ELR (cell line): Measurements from ENCODE around the gene RUNX1.

ENCODE experiments used
- DNase-seq: peaks from one replicate; pipeline ENCODE4 v3.0.0-alpha.2; 2015; ENCODE audit warnings: low read depth

The RUNX1 gene

DNA sequence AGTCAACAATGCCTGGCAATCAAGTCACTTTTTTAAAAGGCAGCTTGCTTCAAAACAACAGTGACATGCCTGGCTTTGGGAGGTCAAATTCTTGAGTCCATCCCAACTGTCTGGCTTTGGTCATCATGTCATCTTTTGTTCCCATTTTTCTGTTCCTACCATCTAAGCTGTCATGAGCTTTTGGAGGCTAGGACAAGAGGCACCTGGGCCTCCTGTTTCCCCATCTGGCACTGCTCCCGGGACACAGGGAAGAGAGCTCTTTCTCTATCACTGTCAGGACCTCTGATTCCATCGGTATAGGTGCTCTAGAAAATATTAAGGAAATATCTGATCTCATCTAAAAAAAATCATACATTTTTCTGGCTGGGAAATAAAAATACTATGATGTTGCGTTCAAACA lies 224.0 kb downstream of the RUNX1 start:
- DNase-seq = no peak

DNA sequence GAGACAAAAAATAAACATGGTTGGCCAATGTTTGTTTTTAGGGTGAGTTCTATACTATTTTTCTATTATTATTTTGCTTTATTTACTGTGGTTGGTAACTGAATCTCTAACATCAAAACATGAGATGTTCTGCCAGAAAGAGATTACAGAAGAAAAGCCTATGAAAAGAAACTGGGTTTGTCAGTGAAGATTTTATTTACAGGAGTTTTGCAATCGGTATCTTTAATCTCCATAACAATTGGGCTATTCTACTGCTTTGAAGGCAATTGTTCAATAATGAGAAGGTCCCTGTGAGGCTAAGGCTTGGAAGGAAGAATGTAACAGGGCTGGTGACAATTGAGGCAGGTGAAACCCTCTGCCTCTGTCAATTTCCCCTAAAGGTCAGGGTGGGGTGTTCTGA lies 224.8 kb downstream of the RUNX1 start:
- no peak for DNase-seq

DNA sequence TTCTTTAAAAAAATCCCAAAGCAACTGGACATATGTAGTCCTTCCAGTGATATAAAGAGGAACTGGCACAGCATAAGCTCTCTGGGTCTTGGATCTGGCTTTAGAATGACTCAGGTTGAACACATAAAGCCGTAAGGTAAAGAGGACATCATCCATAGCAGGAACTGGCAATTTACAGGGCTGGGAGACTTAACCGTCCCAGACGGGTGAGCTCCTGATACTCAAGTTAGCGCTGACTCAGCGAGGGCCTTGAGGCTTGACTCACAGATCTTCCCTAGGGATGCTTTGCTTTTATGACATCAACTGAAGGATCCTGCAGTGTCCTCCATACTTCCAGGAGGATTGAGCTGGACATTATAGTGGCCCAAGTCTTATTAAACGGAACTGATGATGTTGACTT lies 226.2 kb downstream of the RUNX1 start:
- peak; percentile 70 for DNase-seq

DNA sequence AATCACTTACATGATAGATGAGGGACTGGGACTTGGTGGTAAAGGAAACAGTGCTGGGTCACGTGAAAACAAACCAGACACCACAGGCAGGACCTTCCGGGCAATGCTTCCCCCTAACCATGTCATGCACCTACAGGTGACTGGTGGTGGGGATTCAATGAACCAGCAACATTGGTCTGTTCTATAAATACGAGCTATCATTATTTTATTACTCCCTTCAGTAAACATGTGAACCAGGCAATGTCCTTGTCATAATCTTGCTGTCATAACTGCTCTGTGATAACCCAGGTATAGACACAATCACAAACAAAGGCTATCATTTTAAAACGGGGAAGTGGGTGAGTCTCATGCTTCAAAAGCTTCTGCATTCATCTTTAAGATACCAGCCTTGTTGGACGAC lies 226.9 kb downstream of the RUNX1 start:
- DNase-seq = no peak

DNA sequence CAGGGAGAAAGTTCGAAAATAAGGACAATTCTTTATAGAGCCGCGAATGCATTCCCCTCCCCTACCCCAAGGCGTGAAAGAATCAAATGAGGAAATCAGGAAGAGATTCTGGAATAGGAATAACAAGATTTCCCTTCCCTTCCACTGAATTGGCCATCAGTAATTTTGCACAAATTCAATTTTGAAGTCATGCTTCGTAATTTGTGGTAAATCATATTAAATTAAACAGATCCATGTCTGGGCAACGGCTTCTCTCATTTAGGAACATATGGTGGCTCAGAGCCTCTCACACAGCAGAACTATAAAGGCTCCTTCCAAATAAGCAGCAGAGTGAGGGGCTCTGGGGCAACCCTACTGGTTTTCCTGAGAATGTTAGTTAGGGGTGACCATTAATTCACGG lies 227.4 kb downstream of the RUNX1 start:
- DNase-seq = no peak

DNA sequence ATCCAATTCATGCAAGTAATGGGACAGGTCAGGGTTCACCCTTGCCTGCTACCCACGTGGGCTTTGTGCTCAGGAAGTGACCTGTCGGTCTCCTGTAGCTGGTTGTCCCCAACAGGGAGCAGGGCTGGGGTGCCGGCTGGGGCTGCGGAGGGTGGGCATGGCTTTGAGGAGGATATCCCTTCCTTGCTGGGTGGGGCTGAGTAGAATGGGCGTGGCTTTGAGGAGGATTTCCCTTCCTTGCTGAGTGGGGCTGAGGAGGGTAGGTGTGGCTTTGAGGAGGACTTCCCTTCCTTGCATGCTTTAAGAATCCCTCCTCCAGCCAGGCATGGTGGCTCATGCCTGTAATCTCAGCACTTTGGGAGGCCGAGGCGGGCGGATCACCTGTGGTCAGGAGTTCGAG lies 229.1 kb downstream of the RUNX1 start:
- DNase-seq = no peak

DNA sequence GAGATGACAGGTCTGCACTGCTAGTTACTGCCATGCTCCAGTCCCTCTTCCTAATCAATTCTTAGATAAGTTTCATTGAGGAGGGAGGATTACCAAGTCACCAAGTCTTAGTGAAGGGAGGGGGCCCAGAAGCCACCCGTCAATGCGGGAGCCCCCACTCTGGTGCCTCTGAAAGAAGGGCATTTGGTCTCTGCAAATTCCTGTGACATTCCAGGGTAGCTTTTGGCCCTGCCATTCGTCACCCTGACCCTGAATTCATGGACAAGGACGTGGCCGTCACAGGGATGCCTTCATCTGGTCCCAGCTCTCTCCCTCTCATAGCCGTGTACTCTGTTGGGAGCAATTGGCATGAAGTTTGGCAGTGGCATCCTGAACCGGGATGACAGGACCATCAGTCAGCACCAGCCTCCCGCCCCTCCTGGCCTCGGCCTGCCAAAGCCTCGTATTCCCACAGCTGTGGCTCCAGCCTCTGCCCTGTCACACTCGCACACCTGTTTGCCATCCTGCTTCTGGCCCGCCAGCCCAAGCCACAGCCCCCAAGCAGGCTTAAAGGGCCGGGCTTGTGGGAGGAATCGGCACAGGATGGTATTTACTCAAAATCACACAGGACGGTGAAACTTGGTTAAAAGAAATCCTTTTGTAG lies 229.6 kb downstream of the RUNX1 start:
- no peak for DNase-seq

DNA sequence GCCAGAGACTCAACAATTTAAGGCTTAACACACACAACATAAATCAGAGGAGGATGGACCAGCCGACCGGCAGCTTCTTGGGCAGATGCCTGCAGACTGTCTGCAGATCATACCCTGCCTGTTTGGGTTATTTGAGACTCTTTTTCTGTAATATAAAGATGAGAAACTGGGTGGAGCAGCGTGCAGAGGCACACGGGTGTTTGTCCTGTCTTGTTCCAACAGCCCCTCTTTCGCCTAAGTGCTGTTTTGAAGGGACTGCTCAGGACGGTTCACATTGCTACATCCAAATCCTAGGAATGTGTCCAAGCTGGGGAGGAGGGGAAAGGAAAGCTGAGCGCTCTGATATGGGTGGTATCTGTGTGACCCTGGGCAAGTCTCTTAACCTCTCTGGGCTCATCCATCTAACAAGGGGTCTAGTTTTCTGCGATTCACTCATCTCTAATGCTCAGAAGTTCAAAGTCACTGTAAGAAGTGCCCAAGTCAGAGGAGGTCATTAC lies 230.4 kb downstream of the RUNX1 start:
- no peak for DNase-seq

DNA sequence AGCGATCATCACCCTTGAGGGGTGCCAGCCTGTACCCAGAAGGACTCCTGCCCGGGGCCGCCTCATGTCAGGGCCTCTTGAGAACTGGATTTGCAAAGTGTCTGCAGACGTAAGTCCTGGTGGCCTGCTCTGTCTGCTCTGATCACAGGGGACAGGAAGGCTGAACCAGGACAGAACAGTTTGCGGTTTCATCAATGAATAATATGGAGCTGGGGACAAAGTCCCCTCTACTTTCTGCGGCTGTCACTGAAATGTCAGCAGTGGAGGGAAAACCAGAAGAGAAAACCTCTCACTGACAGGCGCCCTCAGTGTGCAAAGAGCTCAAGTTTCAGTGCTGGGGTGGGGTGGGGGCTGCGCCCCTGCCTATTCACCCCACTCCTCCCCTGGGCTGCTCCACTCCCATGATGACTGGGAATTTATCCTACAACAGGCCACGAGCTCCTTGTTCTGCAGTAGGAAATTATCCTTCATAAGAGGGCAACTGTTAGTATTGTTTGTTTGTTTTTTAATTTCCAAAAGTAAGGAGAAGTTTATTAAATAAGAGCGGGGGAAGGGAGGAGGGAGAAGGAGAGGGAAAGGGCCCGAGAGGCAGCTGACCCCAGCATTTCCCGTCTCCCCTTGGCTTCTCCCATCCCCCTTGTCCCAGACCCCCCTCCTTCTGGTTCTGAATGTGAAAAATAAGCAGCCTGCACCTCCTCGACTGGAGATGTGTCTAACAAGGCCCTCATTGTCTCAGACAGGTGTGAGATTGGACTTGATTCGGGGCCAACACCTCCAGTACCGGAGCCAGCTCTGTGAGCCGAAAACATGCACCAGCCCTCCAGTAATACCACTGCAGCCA lies 231.1 kb downstream of the RUNX1 start:
- DNase-seq = no peak

DNA sequence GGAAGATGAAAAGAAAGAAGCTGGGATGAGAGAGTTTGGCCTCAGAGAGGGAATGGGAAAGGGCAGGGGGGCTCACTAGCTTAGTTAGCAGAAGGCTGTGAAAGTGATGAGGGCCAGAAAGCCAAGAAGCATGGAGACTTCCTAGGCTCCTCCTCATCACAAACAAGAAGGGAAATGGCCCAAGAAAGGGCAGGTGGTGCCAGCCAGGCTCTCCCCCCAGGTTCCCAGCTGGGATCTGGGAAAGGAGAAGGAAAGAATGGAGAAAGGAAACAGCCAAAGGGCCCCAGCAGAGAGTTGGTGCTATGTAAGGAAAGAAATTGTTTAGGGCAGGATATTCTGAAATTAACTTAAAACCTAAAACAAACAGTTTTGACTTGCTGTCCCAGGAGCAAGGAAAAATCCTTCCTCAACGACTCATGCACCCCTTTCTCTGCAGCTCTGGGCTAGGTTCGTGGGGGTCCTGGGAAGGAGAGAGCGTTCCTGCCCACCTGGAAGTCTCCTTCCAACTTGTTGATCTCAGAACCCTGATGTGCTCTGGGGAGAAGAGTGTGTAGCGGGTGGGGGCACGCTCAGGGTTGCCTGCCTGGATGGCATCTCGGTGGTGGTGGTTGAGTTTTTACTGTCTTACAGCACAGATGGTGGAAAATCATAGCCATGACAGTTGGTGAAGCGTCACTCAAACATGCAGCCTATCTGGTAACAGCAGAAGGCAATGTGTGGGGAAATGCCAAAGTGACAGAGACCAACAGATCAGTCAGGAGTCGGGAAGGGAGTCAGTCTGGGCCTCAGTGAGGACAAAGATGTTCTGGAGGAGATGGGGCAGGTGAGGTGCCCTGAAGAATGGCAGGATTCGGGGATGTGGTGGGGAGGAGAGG lies 233.0 kb downstream of the RUNX1 start:
- peak; percentile 20 for DNase-seq

DNA sequence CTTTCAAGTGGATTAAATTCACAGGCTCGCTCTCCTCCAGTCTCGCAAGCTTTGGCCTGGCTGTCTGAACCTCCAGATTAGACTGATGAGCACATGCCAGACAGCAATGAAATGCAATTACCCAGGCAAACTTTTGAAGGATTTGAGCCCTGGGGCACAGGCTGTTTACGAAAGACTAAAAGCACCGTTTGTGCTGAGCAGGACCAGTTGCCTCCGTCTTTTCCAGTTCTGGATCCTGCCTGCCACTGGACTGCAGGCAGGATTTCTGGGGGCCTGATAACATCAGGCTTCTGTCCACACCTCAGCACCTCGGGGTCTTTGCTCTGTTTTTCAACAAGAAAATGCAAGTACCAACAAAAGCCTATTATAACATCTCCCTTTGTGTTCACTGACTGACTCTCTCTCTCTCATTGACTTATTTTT lies 234.6 kb downstream of the RUNX1 start:
- no peak for DNase-seq

DNA sequence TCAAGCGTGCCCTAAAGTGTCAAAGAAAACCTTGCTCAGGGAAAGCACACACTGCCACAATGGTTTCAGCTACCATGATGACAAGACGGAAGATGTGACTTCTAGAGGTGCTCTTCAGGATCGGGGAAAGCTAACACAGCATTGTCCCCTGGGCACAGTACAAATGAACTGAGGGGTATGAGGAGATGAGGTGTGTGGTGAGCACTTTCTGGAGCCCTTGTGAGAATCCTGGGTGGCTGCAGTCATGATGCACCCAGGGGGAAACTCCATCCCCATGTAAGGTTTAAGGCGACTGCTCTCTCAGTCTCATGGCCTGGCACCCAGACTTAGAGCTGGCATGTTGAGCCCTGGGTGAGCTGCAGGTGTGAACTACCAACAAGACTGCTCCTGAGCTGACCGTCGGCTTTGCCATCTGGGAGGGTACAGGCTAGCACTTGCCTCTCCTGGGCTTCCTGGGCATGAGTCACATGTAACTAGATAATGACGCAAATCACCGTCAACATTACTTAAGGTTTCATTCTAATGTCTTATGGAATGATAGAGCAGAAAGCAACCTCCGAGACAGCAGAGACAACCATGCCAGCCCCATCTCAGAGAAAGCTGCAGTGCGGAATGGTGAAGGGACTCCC lies 235.7 kb downstream of the RUNX1 start:
- DNase-seq = peak; percentile 89

DNA sequence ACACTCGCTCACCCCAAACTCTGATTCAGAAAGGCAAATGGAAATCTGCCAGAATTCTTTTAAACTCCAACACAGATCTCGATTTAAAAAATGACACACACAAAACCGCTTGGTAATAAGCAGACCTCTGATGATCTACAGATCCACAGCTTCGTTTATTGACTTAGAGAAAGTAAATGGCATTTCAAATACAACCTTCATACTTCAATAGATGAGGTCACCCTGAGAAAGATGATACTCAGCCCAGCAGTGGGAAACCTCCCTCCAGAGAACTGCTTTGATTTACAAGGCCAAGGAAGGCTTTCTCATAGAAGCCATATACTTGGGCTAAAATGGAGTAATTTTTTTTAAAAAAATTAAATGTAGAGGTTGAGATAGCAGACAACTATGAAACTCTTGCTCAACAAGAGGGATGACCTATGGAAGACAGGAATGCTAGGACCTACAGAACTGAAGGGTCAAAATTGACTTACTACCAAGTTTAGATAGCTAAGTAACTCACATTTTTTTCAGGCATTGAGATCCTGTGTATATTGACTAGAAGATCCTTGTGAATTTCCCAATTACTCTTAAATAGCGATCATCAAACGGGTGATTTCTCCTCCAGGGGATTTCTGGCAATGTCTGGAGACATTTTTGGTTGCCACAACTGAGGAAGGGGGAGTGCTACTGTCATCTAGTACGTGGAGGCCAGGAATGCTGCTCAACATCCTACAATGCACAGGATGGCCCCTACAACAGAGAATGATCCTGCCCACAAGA lies 236.4 kb downstream of the RUNX1 start:
- DNase-seq = peak; percentile 91

DNA sequence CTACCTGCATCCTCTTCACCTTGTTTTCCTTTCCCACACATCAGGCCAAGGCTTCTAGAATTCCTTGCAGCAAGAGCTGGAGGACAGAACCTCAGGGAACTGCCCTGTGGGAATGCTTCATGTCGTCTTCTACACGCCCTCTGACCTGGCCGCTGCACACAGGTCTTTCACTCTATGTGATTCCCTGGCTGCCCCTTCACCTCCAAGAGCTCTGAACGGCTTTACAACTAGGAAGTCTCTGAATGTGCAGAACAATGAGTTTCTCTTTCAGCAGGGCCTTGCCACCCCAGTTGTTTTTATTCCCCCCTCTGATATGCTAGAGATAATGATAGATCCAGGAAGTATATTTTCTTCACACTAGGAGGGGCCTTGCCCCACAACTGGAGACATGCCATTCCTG lies 237.7 kb downstream of the RUNX1 start:
- no peak for DNase-seq

DNA sequence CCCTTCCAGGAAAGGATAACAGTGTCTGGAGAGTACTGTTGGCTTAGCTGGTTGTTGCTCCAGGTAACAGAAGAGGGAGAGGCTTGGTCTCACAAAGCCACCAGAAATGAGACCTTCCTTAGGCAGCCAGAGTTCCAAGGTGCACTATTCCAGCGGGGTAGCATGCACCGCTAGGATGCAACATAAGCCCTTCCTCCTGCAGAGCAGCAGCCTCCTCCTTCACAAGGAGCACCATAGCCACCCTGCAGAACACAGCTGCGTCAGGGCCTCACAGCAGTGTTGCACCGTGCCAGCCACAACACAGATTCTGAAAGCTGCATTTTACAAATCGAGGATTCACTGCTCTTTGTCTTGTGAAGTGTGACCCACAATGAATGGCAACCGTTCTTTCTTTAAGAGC lies 238.3 kb downstream of the RUNX1 start:
- no peak for DNase-seq

DNA sequence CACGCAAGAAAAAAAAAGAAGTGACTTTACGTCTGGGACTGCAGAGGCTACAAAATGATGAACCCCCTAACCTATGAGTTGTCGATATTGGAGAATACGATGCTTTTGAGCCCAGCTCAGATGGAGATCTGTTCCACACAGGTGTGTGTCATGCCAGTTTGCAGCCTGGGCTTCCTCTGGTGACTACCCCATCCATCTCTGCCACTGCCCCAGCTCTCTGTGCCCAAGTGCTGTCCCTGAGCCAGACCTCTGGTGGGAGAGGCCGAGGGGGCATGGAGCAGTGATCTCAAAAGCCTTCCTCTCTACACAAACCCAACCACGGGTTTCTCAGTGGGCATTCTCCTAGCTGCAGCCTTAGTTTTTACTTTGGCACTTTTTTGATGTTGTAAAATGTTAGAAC lies 239.3 kb downstream of the RUNX1 start:
- no peak for DNase-seq

DNA sequence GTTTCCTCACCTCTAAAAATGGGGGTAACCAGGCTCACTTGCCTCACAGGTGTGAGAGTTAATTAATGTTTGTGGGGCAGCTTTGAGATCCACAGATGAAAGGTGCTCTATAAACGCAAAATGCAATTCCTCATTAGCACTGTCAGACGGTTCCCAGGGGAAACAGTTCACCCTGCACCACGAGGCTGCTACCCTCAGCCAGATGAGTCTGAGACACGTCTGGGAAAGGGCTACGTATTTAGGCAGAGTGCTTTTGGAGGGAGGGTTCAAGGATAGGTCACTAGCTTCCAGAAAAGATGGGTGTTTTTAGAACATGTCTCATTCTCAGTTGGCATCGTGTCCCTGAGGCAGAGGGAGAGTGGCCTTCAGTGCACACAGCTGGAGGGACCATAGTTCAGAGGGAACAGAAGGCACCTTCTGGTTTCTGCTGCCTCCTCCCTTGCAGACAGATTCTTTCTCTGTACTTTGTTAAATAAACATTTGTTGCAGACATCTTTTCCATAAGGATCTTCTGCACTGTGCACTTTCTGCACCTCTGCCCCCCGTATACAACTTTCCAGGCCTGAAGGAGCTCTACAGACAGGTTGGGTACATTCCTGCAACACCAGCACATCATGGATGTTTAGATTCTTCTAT lies 240.4 kb downstream of the RUNX1 start:
- peak; percentile 83 for DNase-seq

DNA sequence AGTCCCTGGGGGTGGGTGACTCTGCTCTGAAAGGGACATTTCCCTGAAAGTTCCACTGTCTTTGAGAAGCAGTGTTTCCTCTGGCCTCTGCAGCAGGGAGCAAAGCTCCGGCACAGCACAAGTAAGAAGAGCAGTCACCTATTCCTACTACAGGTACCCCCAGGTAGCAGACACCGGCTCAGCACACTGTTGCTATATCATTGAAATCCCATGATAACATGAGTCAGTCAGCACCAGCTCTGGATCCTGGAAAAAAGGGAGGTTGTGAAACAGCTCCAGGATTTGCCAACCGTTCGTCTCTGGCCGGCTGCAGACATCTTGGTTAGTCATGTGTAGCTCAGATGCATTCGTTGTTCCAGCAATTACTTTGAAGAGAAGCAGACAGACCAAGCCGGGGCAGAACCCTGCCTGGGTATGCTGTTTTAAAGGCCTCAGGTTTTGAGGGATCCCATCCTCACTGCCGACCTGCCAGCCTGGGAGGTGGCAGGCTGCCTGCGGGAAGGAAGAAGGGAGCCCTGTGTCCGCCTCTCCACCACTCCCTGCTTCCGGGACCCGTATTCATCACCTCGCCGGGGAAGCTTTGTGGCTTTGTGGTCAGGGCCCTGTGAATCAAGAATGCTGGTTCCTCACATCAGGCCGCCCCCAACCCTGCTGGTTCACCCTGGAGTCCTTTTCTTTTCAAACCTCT lies 241.1 kb downstream of the RUNX1 start:
- peak; percentile 95 for DNase-seq

DNA sequence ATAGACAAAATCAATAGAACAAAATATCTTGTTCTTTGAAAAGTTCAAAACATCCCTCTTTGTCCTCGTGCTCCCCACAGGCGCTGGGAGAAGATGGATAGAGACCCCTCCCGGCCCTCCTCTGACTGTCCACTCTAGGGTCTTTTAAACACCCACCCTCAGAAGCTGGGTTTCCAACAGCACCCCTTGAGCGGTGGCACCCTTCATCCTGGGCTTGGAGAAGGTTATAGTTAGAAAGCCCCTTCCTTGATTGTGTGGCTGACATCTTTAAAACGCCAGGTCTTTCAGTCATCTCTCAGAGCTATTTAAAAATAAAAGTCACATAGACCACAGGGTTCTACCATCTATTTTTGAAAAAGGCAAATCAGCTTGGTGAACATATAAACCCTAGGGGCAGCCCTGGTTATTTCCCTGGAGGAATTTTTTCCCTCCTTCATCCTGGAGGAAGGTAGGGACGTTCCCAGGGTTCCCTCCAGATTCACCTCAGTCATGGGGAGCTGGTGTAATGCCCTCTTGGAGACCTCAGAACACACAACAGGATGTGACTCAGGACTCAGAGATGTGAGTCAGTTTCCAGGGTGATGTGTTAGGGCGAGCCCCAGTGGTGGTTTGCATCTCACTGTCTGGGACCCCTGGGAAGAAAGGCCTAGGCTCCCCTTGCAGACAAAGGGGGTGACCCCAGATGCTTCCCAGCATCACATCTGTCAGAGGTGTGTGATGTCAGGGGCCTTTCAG lies 241.8 kb downstream of the RUNX1 start:
- DNase-seq = peak; percentile 98

DNA sequence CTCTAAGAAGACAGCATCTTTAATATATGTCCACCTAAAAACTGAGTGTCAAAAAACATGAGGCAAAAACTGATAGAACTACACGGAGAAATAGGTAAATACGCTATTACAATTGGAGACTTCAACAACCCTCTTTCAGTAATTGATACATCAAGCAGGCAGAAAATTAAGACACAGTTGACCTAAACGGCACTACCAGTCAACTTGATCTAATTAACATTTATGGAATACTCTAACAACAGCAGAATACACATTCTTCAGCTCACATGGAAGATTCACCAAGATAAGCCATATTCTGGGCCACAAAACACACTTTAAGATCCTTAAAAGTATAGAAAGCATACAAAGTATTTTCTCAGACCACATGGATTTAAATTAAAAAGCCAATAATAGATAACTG lies 242.7 kb downstream of the RUNX1 start:
- DNase-seq = no peak
